ENCODE results near the gene CFHR4.
"Not testable (repeated sequence)": the region's sequence is repeated elsewhere in the genome, so short reads cannot be mapped to it uniquely, and the experiment has no call there.

DNA sequence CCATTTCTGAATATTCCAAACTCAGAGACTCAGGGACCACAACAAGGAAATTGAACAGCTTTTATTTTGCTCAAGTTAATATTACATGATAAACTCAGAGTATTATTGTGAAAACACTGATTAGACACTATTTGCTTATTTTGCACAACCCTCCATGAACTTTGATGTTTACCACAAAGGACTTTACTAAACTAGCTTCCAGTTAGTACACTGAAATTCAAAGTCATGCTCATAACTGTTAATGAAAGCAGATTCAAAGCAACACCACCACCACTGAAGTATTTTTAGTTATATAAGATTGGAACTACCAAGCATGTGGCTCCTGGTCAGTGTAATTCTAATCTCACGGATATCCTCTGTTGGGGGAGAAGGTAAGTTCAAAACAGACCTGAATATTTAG lies 55.7 kb downstream of the CFHR4 start, which contains the start of gene CFHR2:
- TF ChIP-seq, protein P1, sequence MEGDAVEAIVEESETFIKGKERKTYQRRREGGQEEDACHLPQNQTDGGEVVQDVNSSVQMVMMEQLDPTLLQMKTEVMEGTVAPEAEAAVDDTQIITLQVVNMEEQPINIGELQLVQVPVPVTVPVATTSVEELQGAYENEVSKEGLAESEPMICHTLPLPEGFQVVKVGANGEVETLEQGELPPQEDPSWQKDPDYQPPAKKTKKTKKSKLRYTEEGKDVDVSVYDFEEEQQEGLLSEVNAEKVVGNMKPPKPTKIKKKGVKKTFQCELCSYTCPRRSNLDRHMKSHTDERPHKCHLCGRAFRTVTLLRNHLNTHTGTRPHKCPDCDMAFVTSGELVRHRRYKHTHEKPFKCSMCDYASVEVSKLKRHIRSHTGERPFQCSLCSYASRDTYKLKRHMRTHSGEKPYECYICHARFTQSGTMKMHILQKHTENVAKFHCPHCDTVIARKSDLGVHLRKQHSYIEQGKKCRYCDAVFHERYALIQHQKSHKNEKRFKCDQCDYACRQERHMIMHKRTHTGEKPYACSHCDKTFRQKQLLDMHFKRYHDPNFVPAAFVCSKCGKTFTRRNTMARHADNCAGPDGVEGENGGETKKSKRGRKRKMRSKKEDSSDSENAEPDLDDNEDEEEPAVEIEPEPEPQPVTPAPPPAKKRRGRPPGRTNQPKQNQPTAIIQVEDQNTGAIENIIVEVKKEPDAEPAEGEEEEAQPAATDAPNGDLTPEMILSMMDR (IDR thresholded peaks at IDR 0.05): not testable (repeated sequence)
- TF ChIP-seq POLR2A (IDR thresholded peaks at IDR 0.05): not testable (repeated sequence)
